ENCODE data around the gene DSTYK. TPM values are rescaled to one million over a fixed set of nuclear protein-coding genes. Genes with fewer than 3 reads are reported as not detected.

The DSTYK gene
- total RNA-seq, 1 experiment from 2014 or later, result 8.4 TPM

DNA sequence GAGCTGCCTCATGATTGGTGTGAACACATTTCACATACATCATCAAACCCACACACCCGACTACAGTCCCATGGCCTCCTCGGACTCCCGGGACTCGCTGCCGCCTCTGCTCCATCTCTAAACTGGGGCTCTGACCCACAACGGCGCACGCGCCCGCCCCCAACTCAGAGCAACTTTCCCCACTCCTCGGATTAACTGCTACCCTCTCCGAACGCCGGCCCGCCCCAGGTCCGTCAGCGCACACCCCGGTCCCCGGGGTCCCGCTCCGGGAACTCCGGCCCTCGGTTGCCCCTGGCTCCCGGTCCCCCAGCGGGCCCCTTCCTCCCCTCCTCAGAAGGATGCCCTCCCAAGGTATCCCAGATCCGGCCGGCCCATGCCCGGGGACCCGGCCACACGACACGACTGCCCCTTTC is 740 bp downstream of the DSTYK start:
- TF ChIP-seq, protein P1, sequence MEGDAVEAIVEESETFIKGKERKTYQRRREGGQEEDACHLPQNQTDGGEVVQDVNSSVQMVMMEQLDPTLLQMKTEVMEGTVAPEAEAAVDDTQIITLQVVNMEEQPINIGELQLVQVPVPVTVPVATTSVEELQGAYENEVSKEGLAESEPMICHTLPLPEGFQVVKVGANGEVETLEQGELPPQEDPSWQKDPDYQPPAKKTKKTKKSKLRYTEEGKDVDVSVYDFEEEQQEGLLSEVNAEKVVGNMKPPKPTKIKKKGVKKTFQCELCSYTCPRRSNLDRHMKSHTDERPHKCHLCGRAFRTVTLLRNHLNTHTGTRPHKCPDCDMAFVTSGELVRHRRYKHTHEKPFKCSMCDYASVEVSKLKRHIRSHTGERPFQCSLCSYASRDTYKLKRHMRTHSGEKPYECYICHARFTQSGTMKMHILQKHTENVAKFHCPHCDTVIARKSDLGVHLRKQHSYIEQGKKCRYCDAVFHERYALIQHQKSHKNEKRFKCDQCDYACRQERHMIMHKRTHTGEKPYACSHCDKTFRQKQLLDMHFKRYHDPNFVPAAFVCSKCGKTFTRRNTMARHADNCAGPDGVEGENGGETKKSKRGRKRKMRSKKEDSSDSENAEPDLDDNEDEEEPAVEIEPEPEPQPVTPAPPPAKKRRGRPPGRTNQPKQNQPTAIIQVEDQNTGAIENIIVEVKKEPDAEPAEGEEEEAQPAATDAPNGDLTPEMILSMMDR (conservative IDR thresholded peaks at IDR 0.05; ENCODE audit: low read depth, low read length), result no peak
- TF ChIP-seq EZH2phosphoT487 (IDR thresholded peaks at IDR 0.05; ENCODE audit: borderline replicate concordance, low read length) (no peak), EZH2 (IDR thresholded peaks at IDR 0.05; ENCODE audit: low read length, unreplicated experiment) (no peak)
- DNase-seq, result peak; percentile 18
- CTCF ChIA-PET, result no interaction called here

DNA sequence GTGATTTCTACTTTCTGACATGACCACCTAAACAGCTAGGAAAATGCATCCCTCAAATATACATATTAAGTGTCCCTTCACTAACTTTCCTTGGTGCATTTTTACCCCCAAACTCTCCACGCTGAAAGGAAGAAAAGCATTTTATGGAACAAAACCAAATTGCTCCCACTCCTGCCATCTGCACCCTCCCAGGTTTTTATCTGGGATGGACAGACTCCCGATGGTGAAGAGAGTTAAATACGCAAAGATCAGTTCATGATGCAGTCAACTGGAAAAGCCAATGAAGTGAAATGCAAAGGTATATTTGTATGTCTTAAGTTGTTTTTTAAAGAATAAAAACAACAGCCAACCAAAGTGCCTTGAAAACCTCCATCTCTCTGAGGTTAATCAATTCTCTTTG is 2.7 kb downstream of the DSTYK start:
- Histone ChIP-seq H3K4me1 (ENCODE audit: insufficient read depth, low read length) (peaks cover 18% of the 10 kb centered on the region; the same call in 1 of the 2 replicates), H3K4me2 (ENCODE audit: low read length) (0 out of 2 replicates have a peak overlapping the region, but pooled peaks have one; percentile 5), H3F3A (ENCODE audit: low read length, unreplicated experiment) (no peaks in the 10 kb centered on the region), H3K27me3 (ENCODE audit: low read length) (no peaks in the 10 kb centered on the region), H4K20me1 (ENCODE audit: low read length) (no peaks in the 10 kb centered on the region), H3K9ac (ENCODE audit: low read length) (no peak overlapping the region), H3K4me3 (ENCODE audit: low read length) (no peak overlapping the region), H2AFZ (ENCODE audit: low read length) (no peak overlapping the region), H3K27ac (ENCODE audit: low read length) (no peak overlapping the region), H3K9me2 (replicated peaks; ENCODE audit: low read length) (no peaks in the 10 kb centered on the region), H3K9me3 (ENCODE audit: low read length) (no peaks in the 10 kb centered on the region), H3K36me3 (ENCODE audit: low read depth, low read length) (no peaks in the 10 kb centered on the region), H3K79me2 (ENCODE audit: low read length) (peaks cover 45% of the 10 kb centered on the region)
- DNase-seq (no peak), ATAC-seq (no peak)
- TF ChIP-seq EZH2phosphoT487 (IDR thresholded peaks at IDR 0.05; ENCODE audit: borderline replicate concordance, low read length) (no peak), EZH2 (IDR thresholded peaks at IDR 0.05; ENCODE audit: low read length, unreplicated experiment) (no peak)
- TF ChIP-seq, protein P1 (conservative IDR thresholded peaks at IDR 0.05; ENCODE audit: low read depth, low read length), result no peak
- CTCF ChIA-PET, result no interaction called here
- no TSS peak for BruUV-seq (replicated peaks)
- POLR2A ChIA-PET (ENCODE audit: unreplicated experiment), result no interaction called here
- intact Hi-C loops (cut with micrococcal nuclease), result no loop called here

More for the DNA sequence above, 740 bp downstream of the DSTYK start:
- intact Hi-C loops (cut with micrococcal nuclease), result loop anchor here (1.0 to 2.0 kb wide), 4 partner anchors 18 to 88 kb away; no protein-coding TSS in a partner anchor
- H3K9me2 ChIP-seq (replicated peaks; ENCODE audit: low read length), result no peaks in the 10 kb centered on the region
- no peaks in the 10 kb centered on the region for H3F3A ChIP-seq (ENCODE audit: low read length, unreplicated experiment)
- POLR2A ChIA-PET (ENCODE audit: unreplicated experiment), result no interaction called here
- peaks cover 10% of the 10 kb centered on the region; the same call in 1 of the 2 replicates for H3K4me1 ChIP-seq (ENCODE audit: insufficient read depth, low read length)
- H3K9me3 ChIP-seq (ENCODE audit: low read length), result no peaks in the 10 kb centered on the region
- H3K9ac ChIP-seq (ENCODE audit: low read length), result peak overlapping the region; percentile 90
- no peaks in the 10 kb centered on the region for H3K27me3 ChIP-seq (ENCODE audit: low read length)
- H3K36me3 ChIP-seq (ENCODE audit: low read depth, low read length), result no peaks in the 10 kb centered on the region
- peaks cover 38% of the 10 kb centered on the region for H3K79me2 ChIP-seq (ENCODE audit: low read length)
- BruUV-seq (replicated peaks), result no TSS peak
- peak overlapping the region; percentile 71 for H3K27ac ChIP-seq (ENCODE audit: low read length)
- H3K4me2 ChIP-seq (ENCODE audit: low read length), result peak overlapping the region; percentile 82
- no peaks in the 10 kb centered on the region for H4K20me1 ChIP-seq (ENCODE audit: low read length)
- H2AFZ ChIP-seq (ENCODE audit: low read length), result peak overlapping the region; percentile 92
- peak; percentile 20 for ATAC-seq
- peak overlapping the region; percentile 89 for H3K4me3 ChIP-seq (ENCODE audit: low read length)

DNA sequence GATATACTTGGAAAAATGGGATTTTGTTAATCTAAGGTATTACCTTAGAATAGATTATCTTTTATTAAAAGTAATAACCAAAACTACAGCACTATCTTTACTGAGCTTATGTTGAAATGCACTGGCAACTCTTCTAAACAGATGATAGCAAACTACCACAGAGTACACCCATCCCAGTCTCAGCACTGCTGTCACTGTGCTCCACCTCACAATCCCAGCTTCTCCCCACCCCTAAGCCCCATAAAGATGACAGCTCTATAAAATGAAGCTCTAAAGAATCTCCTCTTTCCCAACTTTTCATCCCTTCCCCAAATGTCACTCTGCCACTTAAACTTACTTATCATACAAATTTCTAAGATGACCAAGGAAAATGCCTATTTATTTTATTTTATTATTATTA is 6.4 kb downstream of the DSTYK start:
- intact Hi-C loops (cut with micrococcal nuclease), result no loop called here
- DNase-seq (no peak), ATAC-seq (no peak)
- H2AFZ ChIP-seq (ENCODE audit: low read length), result no peak overlapping the region
- no peaks in the 10 kb centered on the region for H3K36me3 ChIP-seq (ENCODE audit: low read depth, low read length)
- H3K4me2 ChIP-seq (ENCODE audit: low read length), result no peak overlapping the region
- H3K9ac ChIP-seq (ENCODE audit: low read length), result no peak overlapping the region
- no peaks in the 10 kb centered on the region for H4K20me1 ChIP-seq (ENCODE audit: low read length)
- BruUV-seq (replicated peaks), result no TSS peak
- POLR2A ChIA-PET (ENCODE audit: unreplicated experiment), result interaction anchor here (0.6 kb wide), 1 partner anchor 151 kb away, joined by 3 read pairs; no protein-coding TSS in a partner anchor
- H3K27ac ChIP-seq (ENCODE audit: low read length), result no peak overlapping the region
- CTCF ChIA-PET, result no interaction called here
- peaks cover 52% of the 10 kb centered on the region for H3K79me2 ChIP-seq (ENCODE audit: low read length)
- H3K9me3 ChIP-seq (ENCODE audit: low read length), result no peaks in the 10 kb centered on the region
- peaks cover 10% of the 10 kb centered on the region; the same call in 1 of the 2 replicates for H3K4me1 ChIP-seq (ENCODE audit: insufficient read depth, low read length)
- no peaks in the 10 kb centered on the region for H3K27me3 ChIP-seq (ENCODE audit: low read length)
- no peak overlapping the region for H3K4me3 ChIP-seq (ENCODE audit: low read length)
- no peaks in the 10 kb centered on the region for H3K9me2 ChIP-seq (replicated peaks; ENCODE audit: low read length)
- H3F3A ChIP-seq (ENCODE audit: low read length, unreplicated experiment), result no peaks in the 10 kb centered on the region
- TF ChIP-seq, protein P1 (conservative IDR thresholded peaks at IDR 0.05; ENCODE audit: low read depth, low read length), result no peak
- TF ChIP-seq EZH2phosphoT487 (IDR thresholded peaks at IDR 0.05; ENCODE audit: borderline replicate concordance, low read length), result no peak
- TF ChIP-seq EZH2 (IDR thresholded peaks at IDR 0.05; ENCODE audit: low read length, unreplicated experiment), result no peak

All from PC-3 (cell line).